GM12878 (cell line): ENCODE results near the gene PPAN. TPM values are rescaled to one million over a fixed set of nuclear protein-coding genes. Genes with fewer than 3 reads are reported as not detected.

Source experiments
- ASH2L ChIP-seq: fragments of 300-600, 200-600 bp; sonication (generic); IDR thresholded peaks from 2 replicates; pipeline ENCODE4 v1.6.1; 2017; ENCODE audit warnings: low read depth, mild to moderate bottlenecking, borderline replicate concordance
- ATF3 ChIP-seq: IDR thresholded peaks from 2 replicates; pipeline ENCODE4 v1.6.1; 2011; ENCODE audit warnings: low read depth, mild to moderate bottlenecking, low read length, moderate library complexity, borderline replicate concordance; ENCODE audit errors: extremely low read depth
- EED ChIP-seq: sonication (generic); IDR thresholded peaks from 2 replicates; pipeline ENCODE4 v1.6.1; 2016; ENCODE audit warnings: antibody characterized with exemption, low read depth
- EP300 ChIP-seq, 2 experiments: fragments of 150-350 bp in 1 of 2; IDR thresholded peaks; 2 replicates each; pipeline ENCODE4 v1.6.1; 2011 to 2012; ENCODE audit warnings: low read depth in 2 of 2, low read length in 2 of 2, borderline replicate concordance in 1 of 2, improper control_type of control experiment in 1 of 2, inconsistent platforms in 1 of 2; ENCODE audit not compliant: control insufficient read depth in 1 of 2
- FOXM1 ChIP-seq: IDR thresholded peaks from 2 replicates; pipeline ENCODE4 v1.6.1; 2012; ENCODE audit warnings: low read depth, mild to moderate bottlenecking, inconsistent platforms, low read length, moderate library complexity
- IRF3 ChIP-seq: fragments of 450-650 bp; IDR thresholded peaks from 2 replicates; pipeline ENCODE4 v1.6.1; 2014; ENCODE audit warnings: mild to moderate bottlenecking
- MLLT1 ChIP-seq: fragments of 450-650 bp; IDR thresholded peaks from 2 replicates; pipeline ENCODE4 v1.6.1; 2016; ENCODE audit warnings: mild to moderate bottlenecking
- MYB ChIP-seq: fragments of 150-350 bp; IDR thresholded peaks from 2 replicates; pipeline ENCODE4 v1.6.1; 2014; ENCODE audit warnings: mild to moderate bottlenecking, low read depth, low read length, borderline replicate concordance
- PKNOX1 ChIP-seq: fragments of 450-650 bp; IDR thresholded peaks from 2 replicates; pipeline ENCODE4 v1.6.1; 2016; ENCODE audit warnings: mild to moderate bottlenecking
- RAD21 ChIP-seq: IDR thresholded peaks from 2 replicates; pipeline ENCODE4 v1.6.1; 2011; ENCODE audit warnings: mild to moderate bottlenecking, low read depth, low read length, moderate library complexity; ENCODE audit not compliant: insufficient read depth
- SP1 ChIP-seq: IDR thresholded peaks from one replicate; pipeline ENCODE4 v1.6.1; 2011; ENCODE audit warnings: low read depth, low read length
- SREBF1 ChIP-seq: IDR thresholded peaks from 2 replicates; pipeline ENCODE4 v1.6.1; 2012; ENCODE audit warnings: mild to moderate bottlenecking, low read length
- TCF7 ChIP-seq: IDR thresholded peaks from 2 replicates; pipeline ENCODE4 v1.6.1; 2014; ENCODE audit warnings: antibody characterized with exemption, borderline replicate concordance
- ZBTB4 ChIP-seq: fragments of 450-650 bp; formaldehyde crosslinking; IDR thresholded peaks from 2 replicates; pipeline ENCODE4 v1.4.0; 2022; ENCODE audit warnings: mild to moderate bottlenecking, moderate library complexity
- polyA plus RNA-seq, 11 experiments: library from polyadenylated mRNA; depleted of rRNA in 4 of 11; unstranded in 6 of 11; stranded (reverse) in 5 of 11; fragments of >200 nt; fragmentation: Nextera tagmentation in 4 of 11; fragmentation: Illumina TruSeq in 1 of 11; extraction: Ambion mirVana in 4 of 11; extraction: Trizol in 1 of 11; gene quantifications; 1 replicate in 1 of 11; 2 replicates in 10 of 11; pipeline versions ENCODE4 v1.2.1 to v1.2.3, GENCODE V29; 2011 to 2016; ENCODE audit warnings: inconsistent platforms in 2 of 11, missing spikeins in 2 of 11, low read depth in 1 of 11
- total RNA-seq, 4 experiments: library from RNA; depleted of rRNA in 3 of 4; stranded (reverse); fragments of >200 nt in 3 of 4; fragmentation: Illumina TruSeq in 1 of 4; extraction: Trizol in 1 of 4; gene quantifications; 2 replicates each; pipeline versions ENCODE4 v1.2.1 to v1.2.3, GENCODE V29; 2013 to 2021
- TF ChIP-seq, protein P1 (sequence below): fragments of 450-650 bp; IDR thresholded peaks from 2 replicates; pipeline ENCODE4 v1.6.1; 2016; ENCODE audit warnings: mild to moderate bottlenecking, moderate library complexity, borderline replicate concordance

The PPAN gene
- total and polyA plus RNA-seq, 10 of the 15 experiments (the other 5 are each of a cell fraction or from before 2014, with no cell fraction given) = 2.1 to 171 (median 108) TPM

GRCh38 chr19:10104665-10105508 lies 1.3 kb upstream of the PPAN start (continued):
- TF ChIP-seq, protein P1, sequence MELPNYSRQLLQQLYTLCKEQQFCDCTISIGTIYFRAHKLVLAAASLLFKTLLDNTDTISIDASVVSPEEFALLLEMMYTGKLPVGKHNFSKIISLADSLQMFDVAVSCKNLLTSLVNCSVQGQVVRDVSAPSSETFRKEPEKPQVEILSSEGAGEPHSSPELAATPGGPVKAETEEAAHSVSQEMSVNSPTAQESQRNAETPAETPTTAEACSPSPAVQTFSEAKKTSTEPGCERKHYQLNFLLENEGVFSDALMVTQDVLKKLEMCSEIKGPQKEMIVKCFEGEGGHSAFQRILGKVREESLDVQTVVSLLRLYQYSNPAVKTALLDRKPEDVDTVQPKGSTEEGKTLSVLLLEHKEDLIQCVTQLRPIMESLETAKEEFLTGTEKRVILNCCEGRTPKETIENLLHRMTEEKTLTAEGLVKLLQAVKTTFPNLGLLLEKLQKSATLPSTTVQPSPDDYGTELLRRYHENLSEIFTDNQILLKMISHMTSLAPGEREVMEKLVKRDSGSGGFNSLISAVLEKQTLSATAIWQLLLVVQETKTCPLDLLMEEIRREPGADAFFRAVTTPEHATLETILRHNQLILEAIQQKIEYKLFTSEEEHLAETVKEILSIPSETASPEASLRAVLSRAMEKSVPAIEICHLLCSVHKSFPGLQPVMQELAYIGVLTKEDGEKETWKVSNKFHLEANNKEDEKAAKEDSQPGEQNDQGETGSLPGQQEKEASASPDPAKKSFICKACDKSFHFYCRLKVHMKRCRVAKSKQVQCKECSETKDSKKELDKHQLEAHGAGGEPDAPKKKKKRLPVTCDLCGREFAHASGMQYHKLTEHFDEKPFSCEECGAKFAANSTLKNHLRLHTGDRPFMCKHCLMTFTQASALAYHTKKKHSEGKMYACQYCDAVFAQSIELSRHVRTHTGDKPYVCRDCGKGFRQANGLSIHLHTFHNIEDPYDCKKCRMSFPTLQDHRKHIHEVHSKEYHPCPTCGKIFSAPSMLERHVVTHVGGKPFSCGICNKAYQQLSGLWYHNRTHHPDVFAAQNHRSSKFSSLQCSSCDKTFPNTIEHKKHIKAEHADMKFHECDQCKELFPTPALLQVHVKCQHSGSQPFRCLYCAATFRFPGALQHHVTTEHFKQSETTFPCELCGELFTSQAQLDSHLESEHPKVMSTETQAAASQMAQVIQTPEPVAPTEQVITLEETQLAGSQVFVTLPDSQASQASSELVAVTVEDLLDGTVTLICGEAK = peak; percentile 26; the same call in 1 of the 2 replicates
- TF ChIP-seq MYB (peak; percentile 64; the same call in 1 of the 2 replicates), IRF3 (no peak), ATF3 (no peak), TCF7 (no peak), RAD21 (0 out of 2 replicates have a peak, but pooled peaks have one; percentile 7), PKNOX1 (peak; percentile 72; the same call in 1 of the 2 replicates), SP1 (peak; percentile 84), EED (peak; percentile 81), MLLT1 (0 out of 2 replicates have a peak, but pooled peaks have one; percentile 15), SREBF1 (no peak), ZBTB4 (CRISPR knock-in tag) (0 out of 2 replicates have a peak, but pooled peaks have one; percentile 5), ASH2L (no peak), FOXM1 (peak; percentile 88; the same call in 1 of the 2 replicates), EP300 (IDR thresholded peaks at IDR 0.05; ENCODE audit: borderline replicate concordance in 1 of 2, control insufficient read depth in 1 of 2, low read depth in 2 of 2, low read length in 2 of 2) (peak; percentile 63 to 88; a peak in 2 of 4 replicates)
